Measurements from ENCODE around the gene SURF4.
"Not testable (repeated sequence)": the region's sequence is repeated elsewhere in the genome, so short reads cannot be mapped to it uniquely, and the experiment has no call there.

Gene SURF4

GRCh38 chr9:133351526-133351907, 24.3 kb downstream of the SURF4 start:
- no peak for DNase-seq

- no peak for DNase-seq
Measured at GRCh38 chr9:133349965-133350616, 25.8 kb downstream of the SURF4 start.

DNA sequence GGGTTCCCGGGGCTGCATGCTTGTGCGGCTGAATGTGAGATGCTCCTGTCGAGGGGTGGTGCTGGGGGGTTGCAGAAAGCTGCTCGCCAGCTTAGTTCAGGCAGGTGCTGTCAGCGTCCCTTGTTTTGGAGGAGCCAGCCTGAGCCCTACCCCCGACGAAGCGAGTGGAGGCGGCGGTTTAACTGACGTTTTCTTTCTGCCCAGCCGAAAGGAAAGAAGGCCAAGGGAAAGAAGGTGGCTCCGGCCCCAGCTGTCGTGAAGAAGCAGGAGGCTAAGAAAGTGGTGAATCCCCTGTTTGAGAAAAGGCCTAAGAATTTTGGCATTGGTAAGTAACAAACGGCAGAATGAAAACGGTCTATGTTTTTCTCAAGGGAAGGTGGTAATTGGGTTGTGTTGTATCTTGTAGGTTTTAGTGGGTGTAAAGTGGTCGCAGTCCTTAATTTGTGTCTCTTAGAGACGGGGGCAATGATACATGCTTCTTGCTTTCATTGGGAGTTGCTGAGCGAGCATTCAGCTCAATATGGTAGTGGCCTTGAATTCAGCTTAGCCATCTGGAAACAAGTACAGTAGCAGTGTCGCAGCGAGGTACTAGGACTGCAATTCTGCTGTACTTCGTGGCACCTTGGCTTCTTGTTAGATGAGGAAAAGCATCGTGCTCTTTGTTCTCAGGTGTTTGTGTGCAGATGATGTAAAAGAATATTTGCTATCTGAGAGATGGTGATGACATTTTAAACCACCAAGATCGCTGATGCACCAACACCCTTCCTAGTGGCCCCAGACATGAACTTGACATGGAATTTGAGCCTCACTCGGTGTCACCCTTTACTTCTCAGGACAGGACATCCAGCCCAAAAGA, 26.9 kb downstream of the SURF4 start:
- DNase-seq, result no peak

DNA sequence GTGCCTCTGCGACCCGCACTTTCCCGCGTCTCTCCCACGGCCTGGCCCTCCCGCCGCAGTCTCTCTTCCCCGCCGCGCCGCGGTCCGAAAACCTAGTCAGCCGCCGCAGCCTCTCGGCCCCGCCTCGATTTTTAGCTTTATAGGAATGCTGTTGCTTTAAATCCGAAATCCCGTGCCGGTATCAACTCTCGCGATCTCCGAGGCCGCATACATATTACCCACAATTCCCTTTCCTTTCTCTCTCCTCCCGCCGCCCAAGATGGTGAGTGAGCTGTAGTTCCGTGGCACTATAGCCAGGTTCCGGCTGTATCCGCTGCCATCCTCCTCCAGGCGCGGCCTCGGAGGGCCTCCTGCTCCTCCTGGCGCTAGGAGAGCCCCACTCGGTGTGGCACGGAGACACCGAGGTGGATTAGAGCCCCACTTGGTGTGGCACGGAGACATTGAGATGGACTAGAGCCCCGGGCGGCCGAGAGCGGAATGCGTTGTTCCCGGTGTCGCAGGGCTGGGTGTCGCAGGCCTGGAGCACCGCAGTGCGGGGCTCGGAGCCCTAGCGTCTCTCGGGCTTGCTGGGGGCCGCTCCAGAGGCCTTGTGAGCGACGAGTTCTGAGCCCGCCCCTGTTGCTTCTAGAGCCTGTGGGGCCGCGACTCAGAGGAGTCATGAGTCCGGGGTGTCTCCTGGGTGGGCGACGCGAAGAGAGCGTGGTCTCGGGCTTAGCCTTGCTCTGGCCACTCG, 27.7 kb downstream of the SURF4 start, which contains the start of the genes MED22 and RPL7A:
Gene MED22 (minus strand): TSS at position 147 of the 733 bp plus-strand sequence. CDS start 1,469 bp downstream, outside the sequence.
Gene RPL7A (plus strand): TSS at position 234 of the 733 bp plus-strand sequence. CDS start 26 bp downstream, at position 260.
- peak; percentile 83 for DNase-seq

DNA sequence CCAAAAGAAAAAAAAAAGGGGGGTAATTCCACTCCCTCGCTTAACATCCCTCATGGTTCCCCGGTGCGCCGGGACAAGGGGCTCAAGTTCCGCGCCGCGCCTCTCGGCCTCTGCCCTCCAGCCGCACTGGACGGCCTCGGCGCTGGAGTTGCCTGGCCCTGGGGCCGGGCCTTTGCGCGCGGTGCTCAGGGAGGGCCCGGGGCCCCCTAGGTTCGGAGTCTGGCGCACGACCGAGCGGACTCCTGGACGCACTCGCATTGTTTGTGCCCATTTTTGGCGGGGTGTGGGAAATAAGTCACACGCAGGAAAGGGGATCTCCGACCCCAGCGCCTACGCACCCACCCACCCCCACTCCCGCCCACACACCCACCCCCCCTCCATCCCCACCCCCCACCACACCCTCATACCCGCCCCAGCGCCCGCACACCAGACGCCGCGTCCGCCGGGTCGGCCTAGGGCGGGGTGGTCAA, 28.3 kb downstream of the SURF4 start:
- peak; percentile 55 for DNase-seq

- DNase-seq, result no peak
Measured at GRCh38 chr9:133346021-133346785, 29.7 kb downstream of the SURF4 start.

- DNase-seq, result no peak
Measured at GRCh38 chr9:133345596-133345995, 30.3 kb downstream of the SURF4 start.

DNA sequence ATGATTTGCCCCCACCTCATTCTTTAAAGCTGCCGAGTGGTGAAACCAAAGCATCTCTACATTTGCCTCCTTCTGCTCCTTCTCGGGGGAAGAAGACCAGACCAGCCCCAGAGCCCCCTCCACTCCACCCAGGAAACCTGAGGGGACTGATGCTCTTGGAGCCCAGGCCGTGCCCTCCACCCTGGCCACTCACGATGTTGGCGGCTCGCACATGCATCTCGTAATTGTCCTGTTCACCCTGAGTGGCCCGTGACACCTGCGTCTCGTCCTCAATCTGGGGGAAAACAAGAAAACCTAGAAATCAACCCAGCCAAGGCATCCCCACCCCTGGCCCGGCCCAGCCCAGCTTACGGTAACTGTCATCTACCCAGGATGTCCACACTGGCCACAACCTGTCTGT, 30.9 kb downstream of the SURF4 start:
- DNase-seq, result no peak

DNA sequence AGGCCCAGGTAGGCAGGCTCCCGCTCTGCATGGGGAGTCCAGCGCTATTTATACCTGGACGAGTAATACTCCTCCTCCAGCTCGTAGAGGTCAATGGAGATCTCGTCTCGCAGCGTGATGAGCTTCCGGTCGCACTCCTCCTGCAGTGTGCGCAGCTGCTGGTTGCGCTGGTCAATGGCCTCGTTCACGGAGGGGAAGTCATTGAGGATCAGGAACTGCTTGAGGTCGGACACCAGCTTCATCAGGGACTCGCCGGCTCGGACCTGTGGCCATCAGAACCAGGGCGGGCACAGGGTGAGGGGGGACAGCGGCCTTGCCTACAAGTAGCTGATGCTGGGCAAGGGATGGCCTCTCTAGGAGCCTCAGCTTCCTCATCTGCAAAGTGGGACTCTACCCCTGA, 31.8 kb downstream of the SURF4 start:
- no peak for DNase-seq

DNA sequence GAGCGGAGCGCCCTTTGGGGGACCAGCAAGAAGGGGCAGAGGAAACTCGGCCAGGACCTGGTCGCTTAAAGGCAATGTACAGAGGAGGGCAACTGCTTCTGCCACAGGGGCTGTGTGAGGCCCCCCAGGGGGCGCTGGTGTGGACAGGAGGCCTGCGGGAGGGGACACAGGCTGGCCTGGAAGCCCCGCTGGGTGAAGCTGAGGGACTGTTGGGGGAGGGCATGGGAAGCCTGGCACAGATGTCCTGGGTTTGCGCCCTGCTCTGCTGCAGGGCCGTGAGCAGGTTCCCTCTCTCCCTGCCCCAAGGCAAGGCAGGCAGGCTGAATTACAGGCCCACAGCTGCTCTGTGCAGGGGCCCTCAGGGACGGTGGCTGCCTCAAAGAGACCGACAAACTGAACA, 33.3 kb downstream of the SURF4 start:
- no peak for DNase-seq

DNA sequence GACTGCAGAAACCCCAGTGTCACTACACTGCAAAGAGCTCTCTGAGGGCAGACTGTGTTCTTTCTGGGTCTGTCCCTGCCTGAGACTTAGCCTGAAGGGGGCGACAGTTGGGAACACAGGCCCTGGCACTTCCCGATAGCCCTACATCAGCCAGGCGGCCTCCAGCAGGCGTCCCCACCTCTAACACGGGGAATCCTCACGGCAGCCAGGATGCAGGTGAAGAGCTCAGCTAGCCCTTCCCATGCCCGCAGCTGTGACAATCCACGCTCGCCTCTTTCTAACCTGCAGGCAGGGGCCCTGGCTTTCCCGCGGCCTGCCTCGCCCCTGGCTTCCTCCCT, 33.8 kb downstream of the SURF4 start:
- DNase-seq, result no peak

DNA sequence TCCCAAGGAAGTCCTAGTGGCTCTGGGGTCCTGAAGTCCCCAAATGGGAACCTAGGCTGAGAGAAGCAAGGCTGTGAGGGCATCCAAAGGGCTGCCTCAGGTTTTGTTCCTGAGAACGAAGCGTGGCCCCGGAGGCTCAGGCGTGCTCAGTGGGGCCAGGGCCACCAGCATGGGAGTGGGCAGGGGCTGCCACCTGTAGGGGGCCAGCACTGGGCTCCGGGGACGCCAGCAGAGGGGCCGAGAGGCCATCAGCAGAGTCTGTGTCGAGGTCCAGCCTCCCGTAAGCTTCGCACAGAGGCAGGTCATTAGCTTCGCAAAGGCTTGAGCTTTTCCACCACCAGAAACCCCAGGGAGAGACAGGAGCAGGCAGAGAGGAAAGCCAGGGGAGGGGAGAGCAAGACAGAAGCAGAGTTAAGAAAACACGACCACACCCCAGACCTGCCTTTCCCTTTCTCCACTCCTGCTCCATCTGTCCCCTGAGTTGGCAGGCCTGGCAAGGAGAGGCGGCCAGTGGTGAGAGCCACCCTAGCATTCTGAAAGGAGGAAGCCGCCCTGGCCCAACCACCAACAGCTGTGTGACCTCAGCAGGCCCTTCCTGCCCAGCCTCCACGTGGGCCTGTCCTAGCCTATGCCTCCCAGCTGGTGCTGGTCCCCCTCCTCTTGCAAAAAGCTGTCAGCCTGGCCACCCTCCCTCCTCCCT, 34.3 kb downstream of the SURF4 start:
- no peak for DNase-seq

GRCh38 chr9:133340916-133341315, 34.9 kb downstream of the SURF4 start:
- DNase-seq, result no peak

GRCh38 chr9:133340256-133340655, 35.6 kb downstream of the SURF4 start:
- DNase-seq, result no peak

- no peak for DNase-seq
Measured at GRCh38 chr9:133339641-133340040, 36.2 kb downstream of the SURF4 start.

DNA sequence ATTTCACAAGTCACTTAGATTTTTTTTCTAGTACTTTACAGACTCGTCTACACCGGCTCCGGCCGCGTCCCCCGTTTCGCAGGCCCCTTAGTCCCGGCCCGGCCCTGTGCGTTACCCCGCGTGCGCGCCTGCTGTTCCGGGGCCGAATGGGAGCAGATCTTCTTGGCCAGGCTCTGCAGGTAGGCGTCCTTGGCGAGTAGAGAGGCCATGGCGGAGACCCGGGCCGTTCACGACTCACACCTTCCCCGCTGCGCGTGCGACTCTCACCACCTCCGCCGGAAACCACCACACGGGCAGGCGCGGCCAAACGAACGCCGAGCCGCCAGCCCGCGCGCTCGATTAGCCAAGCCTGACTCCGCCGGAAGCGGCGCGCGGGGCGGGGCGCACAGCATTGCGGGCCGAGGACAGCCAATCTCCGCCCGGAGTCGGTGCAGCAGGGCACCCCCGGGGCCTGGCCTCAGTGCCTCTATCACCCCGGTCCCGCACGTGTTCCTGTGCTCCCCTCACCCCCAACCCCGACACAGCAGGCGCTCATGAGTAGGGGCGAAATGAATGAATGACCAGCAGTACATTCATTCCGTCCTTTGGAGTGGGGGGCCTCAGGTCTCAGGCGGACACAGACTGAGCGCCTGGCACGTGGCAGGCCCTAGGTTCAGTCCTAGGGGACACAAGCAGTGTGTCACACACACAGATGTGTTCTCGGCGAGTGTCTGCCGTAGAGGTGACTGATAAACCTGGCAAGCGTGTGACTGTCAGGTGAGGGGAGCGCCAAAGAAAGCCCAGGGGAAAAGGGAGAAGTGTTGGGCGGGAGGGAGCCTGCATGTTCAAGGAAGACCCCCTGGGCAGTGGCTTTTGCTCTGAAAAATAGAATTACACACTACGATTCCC, 39.7 kb downstream of the SURF4 start, which contains the start of gene SURF6:
Gene SURF6 (minus strand): TSS at position 265 of the 888 bp plus-strand sequence. CDS start 56 bp downstream, at position 209.
- DNase-seq, result peak; percentile 88

DNA sequence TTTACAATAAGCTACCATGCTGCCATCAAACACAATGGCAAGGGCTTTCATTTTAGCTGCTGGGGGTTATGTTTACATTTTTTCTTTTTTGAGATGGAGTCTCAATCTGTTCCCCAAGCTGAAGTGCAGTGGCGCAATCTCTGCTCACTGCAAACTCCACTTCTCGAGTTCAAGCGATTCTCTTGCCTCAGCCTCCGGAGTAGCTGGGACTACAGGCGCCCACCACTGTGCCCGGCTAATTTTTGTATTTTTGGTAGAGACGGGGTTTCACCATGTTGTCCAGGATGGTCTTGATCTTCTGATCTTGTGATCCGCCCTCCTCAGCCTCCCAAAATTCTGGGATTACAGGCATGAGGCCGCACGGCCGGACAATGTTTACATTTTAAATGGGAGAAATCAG, 41.0 kb downstream of the SURF4 start:
- not testable (repeated sequence) for DNase-seq

DNA sequence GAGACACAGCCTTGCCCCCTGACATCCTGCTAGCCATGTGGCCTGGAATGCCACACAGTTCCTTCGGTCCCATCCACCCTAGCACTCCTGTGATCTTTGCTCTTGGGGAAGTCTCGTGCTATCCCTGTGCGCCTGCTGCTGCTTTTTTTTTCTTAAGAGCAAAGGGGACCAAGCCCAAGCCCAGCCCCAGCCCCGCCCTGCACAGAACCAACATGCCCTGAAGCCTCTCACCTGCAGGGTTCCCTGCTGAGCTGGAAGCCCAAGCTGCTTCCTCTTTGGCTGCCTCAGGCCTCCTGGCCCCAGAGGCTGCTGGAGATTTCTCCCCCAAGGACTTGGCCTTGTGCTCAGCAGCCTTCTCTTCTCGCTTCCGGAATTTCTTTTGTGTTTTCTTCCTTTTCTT, 41.7 kb downstream of the SURF4 start:
- DNase-seq, result no peak

- no peak for DNase-seq
Measured at GRCh38 chr9:133333566-133333965, 42.3 kb downstream of the SURF4 start.

DNA sequence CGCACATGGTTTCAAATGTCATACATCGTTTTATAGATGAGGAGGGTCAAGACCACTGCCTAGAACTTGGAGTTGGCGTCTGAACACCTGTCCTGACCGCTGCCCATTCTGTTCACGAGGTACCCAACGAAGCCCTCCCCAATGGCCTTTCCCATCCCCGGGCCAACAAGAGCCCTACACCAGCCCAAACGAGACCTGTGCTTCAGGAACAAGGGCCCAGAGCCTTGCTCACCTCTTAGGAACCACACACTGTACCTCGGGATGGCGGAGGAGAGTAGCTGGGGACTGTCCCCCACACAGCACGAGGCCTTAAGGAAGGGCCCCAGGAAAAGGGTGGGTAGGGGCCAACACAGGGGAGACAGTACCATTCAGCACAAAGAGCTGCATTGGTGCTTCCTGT, 42.8 kb downstream of the SURF4 start:
- DNase-seq, result no peak

DNA sequence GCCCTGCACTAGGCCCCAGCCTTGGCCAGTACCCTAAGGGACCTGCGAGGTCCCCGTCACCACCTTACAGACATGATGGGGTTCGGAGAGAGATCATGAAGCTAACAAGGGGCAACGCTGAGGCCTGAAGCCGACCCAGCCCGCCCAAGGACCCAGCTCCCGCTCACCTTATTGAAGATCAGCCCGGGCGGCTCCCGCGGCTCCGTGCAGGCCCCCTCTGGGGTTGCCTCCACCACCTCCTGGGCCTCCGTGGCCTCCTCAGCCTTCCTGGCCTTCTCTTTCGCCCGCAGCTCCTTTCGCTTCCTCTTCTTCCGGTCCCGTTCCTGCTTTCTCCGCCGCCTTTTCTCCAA, 43.5 kb downstream of the SURF4 start:
- no peak for DNase-seq

Measured in effector CD8-positive, alpha-beta T cell (primary cell).